SK-N-SH treated with all-trans-retinoic acid at 6 μM for 48 hours (cell line): ENCODE data around the gene SLC38A10.
"Not testable (repeated sequence)": the region's sequence is repeated elsewhere in the genome, so short reads cannot be mapped to it uniquely, and the experiment has no call there.

Experiments
- ATAC-seq: fragments of 200-7000 bp; cut with Tn5 transposase; 3 replicates; pipeline ENCODE4 v1.9.1; 2020; ENCODE audit warnings: mild to moderate bottlenecking, moderate library complexity
- ARNTL ChIP-seq: fragments of 450-650 bp; formaldehyde crosslinking; IDR thresholded peaks from 2 replicates; pipeline ENCODE4 v1.5.0; 2020; ENCODE audit warnings: low read depth, mild to moderate bottlenecking, moderate library complexity, borderline replicate concordance
- BACH2 ChIP-seq: fragments of 250-450 bp; sonication (Bioruptor Pico); IDR thresholded peaks from 2 replicates; pipeline ENCODE4 v1.9.0; 2021; ENCODE audit warnings: mild to moderate bottlenecking, borderline replicate concordance
- CREB5 ChIP-seq: fragments of 250-450 bp; sonication (Bioruptor Pico); IDR thresholded peaks from 2 replicates; pipeline ENCODE4 v1.5.1; 2020; ENCODE audit warnings: low read depth, mild to moderate bottlenecking, moderate library complexity
- CSDC2 ChIP-seq: fragments of 250-450 bp; sonication (Bioruptor Pico); IDR thresholded peaks from 2 replicates; pipeline ENCODE4 v1.5.0; 2020; ENCODE audit warnings: mild to moderate bottlenecking, moderate library complexity
- CSRNP3 ChIP-seq: fragments of 250-450 bp; sonication (Bioruptor Pico); IDR thresholded peaks from 2 replicates; pipeline ENCODE4 v1.5.1; 2021; ENCODE audit warnings: mild to moderate bottlenecking, moderate library complexity
- ESRRG ChIP-seq: fragments of 250-450 bp; sonication (Bioruptor Pico); IDR thresholded peaks from 2 replicates; pipeline ENCODE4 v1.6.1; 2021; ENCODE audit warnings: mild to moderate bottlenecking
- GLIS3 ChIP-seq: fragments of 250-450 bp; sonication (Bioruptor Pico); IDR thresholded peaks from 2 replicates; pipeline ENCODE4 v1.5.0; 2020; ENCODE audit warnings: mild to moderate bottlenecking, moderate library complexity
- ISL1 ChIP-seq: fragments of 250-450 bp; sonication (Bioruptor Pico); IDR thresholded peaks from 2 replicates; pipeline ENCODE4 v2.1.2; 2022; ENCODE audit warnings: mild to moderate bottlenecking, moderate library complexity
- OSR1 ChIP-seq: fragments of 250-450 bp; sonication (Bioruptor Pico); IDR thresholded peaks from 2 replicates; pipeline ENCODE4 v1.8.0; 2022; ENCODE audit warnings: moderate library complexity, mild to moderate bottlenecking, inconsistent platforms
- POU6F1 ChIP-seq: fragments of 250-450 bp; sonication (Bioruptor Pico); IDR thresholded peaks from 2 replicates; pipeline ENCODE4 v1.8.0; 2021; ENCODE audit warnings: low read depth, mild to moderate bottlenecking, moderate library complexity, borderline replicate concordance
- PPARA ChIP-seq: fragments of 250-450 bp; sonication (Bioruptor Pico); IDR thresholded peaks from 2 replicates; pipeline ENCODE4 v1.5.0; 2020; ENCODE audit warnings: mild to moderate bottlenecking, borderline replicate concordance
- RARB ChIP-seq: fragments of 250-450 bp; sonication (Bioruptor Pico); IDR thresholded peaks from 2 replicates; pipeline ENCODE4 v1.8.0; 2021; ENCODE audit warnings: mild to moderate bottlenecking, moderate library complexity
- SNAI2 ChIP-seq: fragments of 250-450 bp; sonication (Bioruptor Pico); IDR thresholded peaks from 2 replicates; pipeline ENCODE4 v1.5.0; 2020; ENCODE audit warnings: mild to moderate bottlenecking, moderate library complexity
- TCF4 ChIP-seq: fragments of 250-450 bp; sonication (Bioruptor Pico); IDR thresholded peaks from 2 replicates; pipeline ENCODE4 v1.8.0; 2021; ENCODE audit warnings: mild to moderate bottlenecking, moderate library complexity, borderline replicate concordance
- TOX ChIP-seq: fragments of 250-450 bp; sonication (Bioruptor Pico); IDR thresholded peaks from 2 replicates; pipeline ENCODE4 v1.8.0; 2021; ENCODE audit warnings: mild to moderate bottlenecking, moderate library complexity, borderline replicate concordance
- TSHZ2 ChIP-seq: fragments of 250-450 bp; sonication (Bioruptor Pico); IDR thresholded peaks from 2 replicates; pipeline ENCODE4 v1.5.0; 2020; ENCODE audit warnings: mild to moderate bottlenecking, moderate library complexity
- ZC3H10 ChIP-seq: fragments of 250-450 bp; sonication (Bioruptor Pico); IDR thresholded peaks from 2 replicates; pipeline ENCODE4 v1.5.1; 2021; ENCODE audit warnings: mild to moderate bottlenecking, moderate library complexity
- ZFP3 ChIP-seq: fragments of 250-450 bp; sonication (Bioruptor Pico); IDR thresholded peaks from 2 replicates; pipeline ENCODE4 v1.5.0; 2020; ENCODE audit warnings: mild to moderate bottlenecking, moderate library complexity
- ZFP30 ChIP-seq: fragments of 450-650 bp; formaldehyde crosslinking; IDR thresholded peaks from 2 replicates; pipeline ENCODE4 v1.5.0; 2022; ENCODE audit warnings: mild to moderate bottlenecking, moderate library complexity
- ZNF565 ChIP-seq: fragments of 450-650 bp; formaldehyde crosslinking; conservative IDR thresholded peaks from 2 replicates; pipeline ENCODE4 v1.5.0; 2020; ENCODE audit warnings: low read depth, mild to moderate bottlenecking, moderate library complexity
- ZNF70 ChIP-seq: fragments of 450-650 bp; formaldehyde crosslinking; IDR thresholded peaks from 2 replicates; pipeline ENCODE4 v1.5.0; 2020; ENCODE audit warnings: mild to moderate bottlenecking, moderate library complexity
- ZNF8 ChIP-seq: fragments of 450-650 bp; formaldehyde crosslinking; IDR thresholded peaks from 2 replicates; pipeline ENCODE4 v1.5.0; 2020; ENCODE audit warnings: mild to moderate bottlenecking, moderate library complexity

SLC38A10 gene

GRCh38 chr17:81228420-81228819 lies 66.7 kb downstream of the SLC38A10 start:
- ATAC-seq = no peak
- TF ChIP-seq GLIS3 (CRISPR knock-in tag) (no peak), ARNTL (CRISPR knock-in tag) (no peak), TSHZ2 (no peak), ZFP3 (CRISPR knock-in tag) (no peak), SNAI2 (CRISPR knock-in tag) (no peak), ZNF565 (CRISPR knock-in tag) (no peak), ZNF8 (CRISPR knock-in tag) (no peak), RARB (CRISPR knock-in tag) (no peak), ISL1 (no peak), POU6F1 (CRISPR knock-in tag) (no peak), CSRNP3 (CRISPR knock-in tag) (no peak), PPARA (CRISPR knock-in tag) (no peak), ZFP30 (no peak), BACH2 (CRISPR knock-in tag) (no peak), ESRRG (CRISPR knock-in tag) (no peak), ZNF70 (no peak), ZC3H10 (no peak)
- TF ChIP-seq, all 23 proteins: peak for 0

GRCh38 chr17:81227630-81228029 lies 67.5 kb downstream of the SLC38A10 start:
- ATAC-seq = not testable (repeated sequence)

GRCh38 chr17:81223762-81224130 lies 71.4 kb downstream of the SLC38A10 start:
- ATAC-seq = no peak

GRCh38 chr17:81222906-81223761 lies 72.0 kb downstream of the SLC38A10 start, which contains the start of gene CEP131:
Gene CEP131, minus strand, starts transcription at chr17:81222965. Its CDS starts 2,909 bp downstream, at chr17:81220056.
- ATAC-seq = peak; percentile 99
- TF ChIP-seq OSR1 (CRISPR knock-in tag) = no peak
- TF ChIP-seq POU6F1 (CRISPR knock-in tag) = no peak
- no peak for TF ChIP-seq ZNF8 (CRISPR knock-in tag)
- TF ChIP-seq TCF4 (CRISPR knock-in tag) = no peak
- TF ChIP-seq TOX = no peak
- no peak for TF ChIP-seq ZNF70

More at GRCh38 chr17:81223762-81224130, 71.4 kb downstream of the SLC38A10 start:
- TF ChIP-seq ZFP3 (CRISPR knock-in tag) (no peak), OSR1 (CRISPR knock-in tag) (no peak), CSDC2 (CRISPR knock-in tag) (no peak), GLIS3 (CRISPR knock-in tag) (no peak), ESRRG (CRISPR knock-in tag) (no peak), ZNF70 (no peak), CREB5 (CRISPR knock-in tag) (no peak), SNAI2 (CRISPR knock-in tag) (no peak), ZFP30 (no peak), RARB (CRISPR knock-in tag) (no peak), ZC3H10 (no peak), PPARA (CRISPR knock-in tag) (no peak), TCF4 (CRISPR knock-in tag) (no peak)
